ENCODE results near the gene FGF1.

GRCh38 chr5:142658278-142658677 lies 27.6 kb downstream of the FGF1 start:
- TF ChIP-seq EZH2 (IDR thresholded peaks at IDR 0.05; ENCODE audit: borderline replicate concordance, insufficient read depth, low read depth, low read length, poor library complexity, severe bottlenecking) (no peak), CTCF (IDR thresholded peaks at IDR 0.05) (no peak)
